IPS-18a (cell line): Measurements from ENCODE around the gene DISC1.

ENCODE experiments used
- H3K27ac ChIP-seq: one replicate; pipeline ENCODE4 v1.5.1; 2013; ENCODE audit warnings: low read length
- H3K27me3 ChIP-seq: one replicate; pipeline ENCODE4 v1.6.1; 2013; ENCODE audit warnings: mild to moderate bottlenecking, low read length; ENCODE audit not compliant: control insufficient read depth, insufficient read depth
- H3K36me3 ChIP-seq: one replicate; pipeline ENCODE4 v1.6.1; 2013; ENCODE audit warnings: low read depth, low read length; ENCODE audit not compliant: control insufficient read depth
- H3K4me1 ChIP-seq: one replicate; pipeline ENCODE4 v1.6.1; 2013; ENCODE audit warnings: low read depth, low read length; ENCODE audit not compliant: control insufficient read depth
- H3K4me3 ChIP-seq: one replicate; pipeline ENCODE4 v1.5.1; 2013; ENCODE audit warnings: low read length
- H3K9ac ChIP-seq: one replicate; pipeline ENCODE4 v1.6.1; 2013; ENCODE audit warnings: mild to moderate bottlenecking, low read length, moderate library complexity
- H3K9me3 ChIP-seq: one replicate; pipeline ENCODE4 v1.6.1; 2013; ENCODE audit warnings: low read depth, low read length; ENCODE audit not compliant: control insufficient read depth

Gene DISC1

DNA sequence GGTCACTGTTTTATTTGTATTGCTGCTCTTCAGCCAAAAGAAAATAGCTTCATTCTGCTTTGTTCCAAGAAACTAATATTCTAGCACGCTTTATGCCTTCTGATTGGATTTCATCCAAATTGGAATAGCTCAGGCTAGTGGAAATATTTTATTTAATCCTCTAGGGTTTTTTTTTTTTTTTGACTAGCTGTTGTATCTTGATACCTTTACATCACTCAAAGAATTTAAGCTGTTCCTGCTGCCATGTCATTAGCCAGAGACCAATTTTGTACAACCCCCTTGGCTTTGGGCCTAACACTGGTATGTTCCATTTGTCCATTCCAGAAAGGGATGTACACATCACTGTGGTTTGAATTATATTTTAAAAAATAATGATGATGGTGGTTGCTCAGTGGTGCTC, 103.0 kb downstream of the DISC1 start:
- no peak overlapping the region for H3K27ac ChIP-seq
- no peaks in the 10 kb centered on the region for H3K36me3 ChIP-seq
- H3K9me3 ChIP-seq, result no peaks in the 10 kb centered on the region
- no peak overlapping the region for H3K9ac ChIP-seq
- no peaks in the 10 kb centered on the region for H3K4me1 ChIP-seq
- no peaks in the 10 kb centered on the region for H3K27me3 ChIP-seq
- H3K4me3 ChIP-seq, result no peak overlapping the region

DNA sequence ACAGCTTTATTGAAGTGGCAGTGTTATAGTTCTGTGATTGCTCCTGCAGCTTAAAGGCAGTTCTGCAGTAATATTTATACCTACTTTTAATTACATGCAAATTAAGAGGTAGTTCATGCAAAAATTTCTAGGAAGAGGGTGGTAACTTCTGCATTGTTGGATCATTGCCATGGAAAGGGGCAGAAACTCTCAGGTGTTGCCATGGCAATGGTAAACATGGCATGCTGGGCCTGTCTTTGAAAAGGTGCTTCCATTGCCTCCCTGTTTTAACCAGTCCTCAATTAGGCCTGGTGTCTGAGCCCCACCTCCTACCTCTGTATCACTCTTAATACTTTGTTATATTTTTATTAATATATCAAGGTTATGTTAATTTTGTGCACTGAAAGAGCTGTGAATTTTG, 104.7 kb downstream of the DISC1 start:
- Histone ChIP-seq H3K4me1 (no peaks in the 10 kb centered on the region), H3K9me3 (no peaks in the 10 kb centered on the region), H3K4me3 (no peak overlapping the region), H3K9ac (no peak overlapping the region), H3K36me3 (no peaks in the 10 kb centered on the region), H3K27ac (no peak overlapping the region), H3K27me3 (no peaks in the 10 kb centered on the region)

DNA sequence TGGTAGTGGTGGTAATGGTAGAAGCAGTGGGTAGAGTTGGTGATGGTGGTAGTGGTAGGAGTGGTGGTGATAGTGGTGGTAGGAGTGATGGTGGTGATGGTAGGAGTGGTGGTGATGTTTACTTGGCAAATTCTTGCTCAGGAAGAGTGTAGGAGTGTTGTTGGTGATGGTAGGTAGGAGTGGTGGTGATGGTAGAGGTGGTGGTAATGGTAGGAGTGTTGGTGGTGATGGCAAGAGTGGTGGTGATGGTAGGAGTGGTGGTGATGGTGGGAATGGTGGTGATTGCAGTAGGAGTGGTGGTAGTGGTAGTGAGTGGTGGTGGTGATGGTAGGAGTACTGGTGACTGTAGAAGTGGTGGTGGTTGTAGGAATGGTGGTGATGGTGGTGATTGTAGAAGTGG, 106.5 kb downstream of the DISC1 start:
- H3K36me3 ChIP-seq, result no peaks in the 10 kb centered on the region
- H3K27me3 ChIP-seq, result no peaks in the 10 kb centered on the region
- H3K9ac ChIP-seq, result no peak overlapping the region
- H3K9me3 ChIP-seq, result no peaks in the 10 kb centered on the region
- H3K27ac ChIP-seq, result no peak overlapping the region
- no peak overlapping the region for H3K4me3 ChIP-seq
- H3K4me1 ChIP-seq, result no peaks in the 10 kb centered on the region

DNA sequence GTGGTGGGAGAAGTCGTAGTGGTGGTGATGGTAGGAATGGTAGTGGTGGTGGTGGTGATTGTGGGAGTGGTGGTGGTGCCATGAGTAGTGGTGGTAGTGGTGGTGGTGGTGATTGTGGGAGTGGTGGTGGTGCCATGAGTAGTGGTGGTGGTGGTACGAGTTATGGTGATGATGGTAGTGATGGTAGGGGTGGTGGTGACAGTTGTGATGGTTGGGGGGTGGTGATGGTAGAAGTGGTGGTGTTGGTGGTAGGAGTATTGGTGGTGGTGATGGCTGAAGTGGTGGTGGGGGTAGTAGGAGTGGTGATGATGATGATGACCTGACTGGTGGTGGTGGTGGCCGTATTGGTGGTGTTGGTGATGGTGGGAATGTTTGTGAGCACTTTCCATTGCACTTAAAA, 107.1 kb downstream of the DISC1 start:
- Histone ChIP-seq H3K27ac (no peak overlapping the region), H3K27me3 (no peaks in the 10 kb centered on the region), H3K4me3 (no peak overlapping the region), H3K9ac (no peak overlapping the region), H3K36me3 (no peaks in the 10 kb centered on the region), H3K4me1 (no peaks in the 10 kb centered on the region), H3K9me3 (no peaks in the 10 kb centered on the region)

DNA sequence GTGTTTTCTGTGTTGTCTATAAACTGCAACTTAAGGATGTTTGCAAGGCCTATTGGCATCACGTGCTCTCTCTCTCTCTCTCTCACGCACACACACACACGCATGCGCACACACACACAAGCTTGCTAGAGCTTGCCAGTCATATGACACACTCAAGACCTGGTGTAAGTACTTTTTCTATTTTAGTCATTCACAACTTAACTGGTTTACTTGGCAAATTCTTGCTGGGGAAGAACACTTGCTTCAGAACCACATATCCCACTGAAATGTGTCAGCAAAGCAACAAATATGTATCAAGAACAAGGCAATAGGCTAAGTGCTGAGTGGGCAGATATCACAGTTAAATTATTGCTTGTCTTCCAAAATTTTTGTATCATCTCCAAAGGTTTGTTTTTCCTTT, 107.8 kb downstream of the DISC1 start:
- Histone ChIP-seq H3K36me3 (no peaks in the 10 kb centered on the region), H3K9me3 (no peaks in the 10 kb centered on the region), H3K27ac (no peak overlapping the region), H3K4me3 (no peak overlapping the region), H3K27me3 (no peaks in the 10 kb centered on the region), H3K9ac (no peak overlapping the region), H3K4me1 (no peaks in the 10 kb centered on the region)

DNA sequence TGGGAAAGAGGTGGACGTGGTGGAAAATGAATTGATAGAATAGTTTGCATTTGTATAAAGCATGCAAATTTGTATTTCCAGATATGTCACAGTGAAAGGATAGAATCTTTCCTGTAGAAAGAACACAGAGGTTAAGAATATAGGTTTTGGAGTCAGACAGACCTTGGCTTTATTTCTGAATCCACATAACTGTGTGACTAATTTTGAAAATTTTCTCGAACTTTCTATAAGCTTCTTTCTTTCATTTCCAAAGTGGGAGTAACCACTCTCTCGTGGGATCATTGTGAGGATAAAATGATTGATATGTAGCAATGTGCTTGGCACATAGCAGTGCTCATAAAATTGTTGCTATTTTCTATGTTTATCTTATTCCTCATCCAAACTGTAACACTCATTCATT, 108.8 kb downstream of the DISC1 start:
- Histone ChIP-seq H3K4me3 (no peak overlapping the region), H3K36me3 (no peaks in the 10 kb centered on the region), H3K9me3 (no peaks in the 10 kb centered on the region), H3K4me1 (no peaks in the 10 kb centered on the region), H3K9ac (no peak overlapping the region), H3K27ac (no peak overlapping the region), H3K27me3 (no peaks in the 10 kb centered on the region)

DNA sequence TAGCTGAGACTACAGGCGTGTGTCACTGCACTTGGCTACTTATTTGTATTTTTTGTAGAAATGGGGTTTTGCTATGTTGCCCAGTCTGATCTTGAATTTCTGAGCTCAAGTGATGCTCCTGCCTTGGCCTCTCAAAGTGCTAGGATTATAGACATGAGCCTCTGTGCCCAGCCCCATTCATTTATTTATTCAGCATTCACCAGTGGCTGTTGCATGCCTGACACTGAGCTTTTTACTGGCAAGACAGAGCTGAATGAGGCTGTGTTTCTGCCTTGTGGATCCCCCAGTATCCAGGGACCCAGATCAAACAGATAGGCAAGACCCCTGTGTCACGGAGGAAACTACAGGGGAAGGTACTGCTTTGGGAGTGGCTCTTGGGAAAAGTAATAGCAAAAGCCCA, 109.4 kb downstream of the DISC1 start:
- H3K9ac ChIP-seq, result no peak overlapping the region
- H3K27ac ChIP-seq, result no peak overlapping the region
- no peaks in the 10 kb centered on the region for H3K36me3 ChIP-seq
- H3K4me1 ChIP-seq, result no peaks in the 10 kb centered on the region
- no peak overlapping the region for H3K4me3 ChIP-seq
- H3K9me3 ChIP-seq, result no peaks in the 10 kb centered on the region
- no peaks in the 10 kb centered on the region for H3K27me3 ChIP-seq

DNA sequence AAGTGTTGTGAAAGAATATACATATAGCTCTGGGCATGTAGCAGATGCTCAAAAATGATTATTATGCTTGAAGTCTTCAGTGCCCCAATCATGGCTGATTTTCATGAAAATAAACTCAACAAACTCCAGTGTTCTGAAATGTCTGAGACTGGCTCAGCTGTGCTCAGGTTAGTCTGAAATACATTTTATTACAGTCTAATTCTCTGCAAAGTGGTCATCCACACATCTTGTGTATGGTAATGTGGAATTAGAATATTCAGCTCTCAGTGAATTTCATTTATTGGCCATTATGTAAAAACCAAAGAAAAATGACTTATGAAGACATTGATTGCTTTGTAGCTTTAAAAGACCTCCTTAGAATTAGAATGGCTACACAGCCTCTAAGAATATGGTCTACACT, 109.9 kb downstream of the DISC1 start:
- H3K36me3 ChIP-seq, result no peaks in the 10 kb centered on the region
- no peaks in the 10 kb centered on the region for H3K4me1 ChIP-seq
- H3K9ac ChIP-seq, result no peak overlapping the region
- no peak overlapping the region for H3K4me3 ChIP-seq
- no peak overlapping the region for H3K27ac ChIP-seq
- H3K27me3 ChIP-seq, result no peaks in the 10 kb centered on the region
- no peaks in the 10 kb centered on the region for H3K9me3 ChIP-seq

DNA sequence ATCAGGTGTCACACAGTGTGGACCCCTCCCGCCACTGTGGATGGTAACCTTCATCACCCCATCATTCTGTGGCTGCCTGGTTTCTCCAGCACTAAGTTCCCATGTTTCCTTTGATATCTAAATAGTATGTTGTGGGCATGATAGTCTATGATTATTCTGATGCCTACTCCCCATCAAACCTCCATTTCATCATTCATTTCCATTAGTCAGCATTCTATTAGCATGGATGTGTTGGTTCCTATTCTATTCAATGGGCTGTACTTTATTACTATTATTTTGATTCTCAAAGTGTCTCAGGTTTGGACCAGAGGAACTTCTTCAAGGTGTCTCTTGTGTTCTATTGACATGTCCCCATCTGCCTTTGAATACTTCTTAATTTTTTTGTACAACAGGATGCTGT, 112.0 kb downstream of the DISC1 start:
- H3K36me3 ChIP-seq, result no peaks in the 10 kb centered on the region
- no peaks in the 10 kb centered on the region for H3K9me3 ChIP-seq
- H3K4me3 ChIP-seq, result no peak overlapping the region
- no peaks in the 10 kb centered on the region for H3K27me3 ChIP-seq
- H3K9ac ChIP-seq, result no peak overlapping the region
- no peak overlapping the region for H3K27ac ChIP-seq
- H3K4me1 ChIP-seq, result no peaks in the 10 kb centered on the region

DNA sequence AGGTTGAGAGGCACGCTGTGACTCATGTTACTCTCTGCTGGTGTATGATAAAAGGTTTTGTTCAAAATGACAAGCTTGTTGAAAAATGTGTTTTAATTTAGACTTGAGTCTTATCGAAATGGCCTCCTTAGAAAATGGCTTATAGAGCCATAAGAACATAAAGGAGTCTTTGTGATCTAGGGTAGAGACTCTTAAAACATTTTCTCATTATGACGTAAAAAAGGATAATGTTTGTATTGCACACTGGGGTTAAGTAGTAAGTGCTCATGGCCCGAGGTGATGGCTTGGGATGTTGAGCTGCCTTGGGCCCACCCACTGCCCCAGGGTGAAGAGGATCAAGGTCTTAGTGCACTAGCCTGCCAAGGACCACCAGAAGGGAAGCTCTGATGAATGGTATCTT, 117.4 kb downstream of the DISC1 start:
- H3K4me1 ChIP-seq, result no peaks in the 10 kb centered on the region
- H3K27me3 ChIP-seq, result no peaks in the 10 kb centered on the region
- H3K36me3 ChIP-seq, result no peaks in the 10 kb centered on the region
- H3K9ac ChIP-seq, result no peak overlapping the region
- H3K27ac ChIP-seq, result no peak overlapping the region
- H3K9me3 ChIP-seq, result no peaks in the 10 kb centered on the region
- no peak overlapping the region for H3K4me3 ChIP-seq

DNA sequence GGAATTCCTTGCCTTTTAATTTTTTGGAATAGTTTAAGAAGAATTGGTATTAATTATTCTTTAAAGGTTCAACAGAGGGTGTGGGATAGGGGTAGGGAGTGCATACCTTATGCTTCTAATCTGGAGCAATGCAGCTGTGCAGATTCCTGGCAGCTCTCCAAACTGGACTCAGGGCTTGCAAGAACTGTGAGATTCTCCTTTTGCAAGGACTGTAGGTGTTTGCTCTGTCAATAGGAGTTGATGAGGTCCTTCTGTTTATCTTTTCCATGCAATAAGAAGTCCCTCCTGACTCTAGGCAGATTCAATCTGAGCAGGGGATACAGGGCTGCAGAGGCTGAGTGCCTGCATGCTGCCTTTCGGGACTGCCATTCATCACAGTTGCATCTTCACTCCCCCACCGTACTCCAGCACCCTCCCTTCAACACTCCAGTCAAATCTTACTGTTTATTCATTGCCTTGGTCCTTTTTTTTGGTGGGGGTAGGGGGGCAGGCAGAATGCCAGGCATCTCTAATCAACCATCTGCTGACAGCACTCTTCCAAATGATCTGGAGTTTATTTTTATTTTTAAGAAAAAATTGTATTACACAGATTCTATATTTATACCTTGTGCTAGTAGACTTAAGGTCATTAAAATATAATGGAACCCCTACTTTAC, 122.3 kb downstream of the DISC1 start:
- Histone ChIP-seq H3K27me3 (no peaks in the 10 kb centered on the region), H3K4me1 (no peaks in the 10 kb centered on the region), H3K36me3 (no peaks in the 10 kb centered on the region), H3K9ac (no peak overlapping the region), H3K27ac (no peak overlapping the region), H3K4me3 (no peak overlapping the region), H3K9me3 (no peaks in the 10 kb centered on the region)

DNA sequence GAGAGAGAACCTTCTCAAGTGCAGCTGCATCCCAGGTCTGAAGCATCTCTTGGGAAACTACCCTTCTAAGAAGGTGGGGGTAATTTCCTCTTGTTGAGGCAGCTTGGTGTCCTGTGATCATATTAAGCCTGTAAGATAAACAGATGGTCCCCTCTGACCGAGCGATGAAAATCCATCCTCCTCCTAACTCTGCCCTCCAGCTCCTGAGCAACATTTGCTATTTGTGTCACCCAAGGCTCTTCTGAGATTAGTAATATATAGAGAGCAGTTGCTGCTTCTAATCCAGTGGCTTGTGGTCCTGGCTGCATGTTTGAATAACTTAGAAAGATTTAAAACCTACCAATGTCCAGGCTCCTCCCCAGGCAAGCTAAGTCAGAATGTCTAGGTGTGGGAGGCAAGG, 123.7 kb downstream of the DISC1 start:
- Histone ChIP-seq H3K27me3 (no peaks in the 10 kb centered on the region), H3K4me3 (no peak overlapping the region), H3K36me3 (no peaks in the 10 kb centered on the region), H3K9me3 (no peaks in the 10 kb centered on the region), H3K27ac (no peak overlapping the region), H3K9ac (no peak overlapping the region), H3K4me1 (no peaks in the 10 kb centered on the region)
